Esophagus mucosa (tissue), 1 donor: ENCODE results near the gene MDN1. TPM values are rescaled to one million over a fixed set of nuclear protein-coding genes. Genes with fewer than 3 reads are reported as not detected.
"Not testable (repeated sequence)": the region's sequence is repeated elsewhere in the genome, so short reads cannot be mapped to it uniquely, and the experiment has no call there.

Experiments used
- ATAC-seq: fragments of 200-7000 bp; cut with Tn5 transposase; one replicate; pipeline ENCODE4 v1.9.1; 2020
- total RNA-seq: library from RNA; stranded (reverse); gene quantifications from one replicate; pipeline ENCODE4 v1.2.4, GENCODE V29; 2023
- donor health status: DM: yes; HTN: yes; CAD: no.

The MDN1 gene
- total RNA-seq, 1 donor from 2014 or later: 21.6 TPM

- ATAC-seq: peak; percentile 44
Measured at GRCh38 chr6:89818977-89819335, 638 bp downstream of the MDN1 start.

GRCh38 chr6:89817481-89817880, 2.1 kb downstream of the MDN1 start:
- ATAC-seq: no peak

- ATAC-seq: not testable (repeated sequence)
Measured at GRCh38 chr6:89813422-89813821, 6.2 kb downstream of the MDN1 start.

DNA sequence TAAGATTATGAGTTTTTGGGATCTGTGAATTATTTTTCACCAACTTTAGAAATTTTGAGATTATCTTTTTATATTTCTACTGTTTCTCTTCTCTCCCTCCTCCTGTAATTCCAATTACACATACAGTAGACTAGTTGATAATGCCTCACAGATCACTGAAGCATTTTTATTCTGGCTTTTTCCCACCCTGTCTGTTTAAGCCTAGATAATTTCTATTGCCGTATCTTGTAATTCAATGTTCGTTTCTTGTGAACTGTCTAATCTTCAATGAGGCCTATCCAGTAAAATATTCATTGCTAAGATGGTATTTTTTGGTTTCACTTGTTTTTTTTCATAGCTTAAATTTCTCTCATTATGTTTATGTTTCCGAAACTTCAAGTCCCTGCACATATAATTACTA, 12.0 kb downstream of the MDN1 start:
- ATAC-seq: no peak

GRCh38 chr6:89805814-89806371, 13.7 kb downstream of the MDN1 start:
- no peak for ATAC-seq

DNA sequence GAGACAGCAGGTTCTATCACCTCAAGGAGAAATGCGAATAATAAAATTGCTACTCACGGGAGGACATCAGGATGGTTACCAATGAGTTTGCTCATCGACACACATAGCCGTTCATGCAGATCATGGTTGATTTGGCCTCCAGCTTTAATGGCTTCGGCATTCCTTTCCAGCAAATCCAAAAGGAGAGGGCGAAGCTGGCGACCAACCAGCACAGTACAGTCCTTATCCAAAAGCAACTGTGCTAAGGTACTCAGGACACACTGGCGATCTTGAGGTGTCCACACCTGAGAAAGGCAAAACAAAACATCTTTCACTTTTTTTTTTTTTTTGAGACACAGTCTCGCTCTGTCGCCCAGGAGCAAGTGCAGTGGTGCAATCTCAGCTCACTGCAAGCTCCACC, 16.3 kb downstream of the MDN1 start:
- no peak for ATAC-seq

GRCh38 chr6:89799756-89800155, 19.8 kb downstream of the MDN1 start:
- no peak for ATAC-seq

- ATAC-seq: no peak
Measured at GRCh38 chr6:89799096-89799495, 20.5 kb downstream of the MDN1 start.

GRCh38 chr6:89797317-89797716, 22.3 kb downstream of the MDN1 start:
- no peak for ATAC-seq

DNA sequence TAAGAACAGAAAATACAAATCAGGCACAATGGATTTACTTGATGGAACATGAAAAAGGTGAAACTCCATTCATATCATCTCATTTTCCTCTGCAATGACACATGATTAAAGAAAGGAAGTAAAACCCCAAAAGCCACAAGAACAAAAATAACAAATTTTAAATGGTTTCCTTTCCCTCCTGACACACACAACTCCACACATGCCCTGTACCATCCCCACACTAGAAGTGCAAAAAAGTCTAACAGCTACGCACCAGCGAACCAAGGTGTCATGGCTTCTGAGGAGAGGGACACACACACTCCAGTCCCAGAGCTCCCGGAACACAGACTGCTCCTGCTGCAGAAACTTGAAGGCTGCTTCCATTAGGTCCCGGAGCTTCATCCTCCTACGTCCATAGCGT, 25.3 kb downstream of the MDN1 start:
- ATAC-seq: no peak

DNA sequence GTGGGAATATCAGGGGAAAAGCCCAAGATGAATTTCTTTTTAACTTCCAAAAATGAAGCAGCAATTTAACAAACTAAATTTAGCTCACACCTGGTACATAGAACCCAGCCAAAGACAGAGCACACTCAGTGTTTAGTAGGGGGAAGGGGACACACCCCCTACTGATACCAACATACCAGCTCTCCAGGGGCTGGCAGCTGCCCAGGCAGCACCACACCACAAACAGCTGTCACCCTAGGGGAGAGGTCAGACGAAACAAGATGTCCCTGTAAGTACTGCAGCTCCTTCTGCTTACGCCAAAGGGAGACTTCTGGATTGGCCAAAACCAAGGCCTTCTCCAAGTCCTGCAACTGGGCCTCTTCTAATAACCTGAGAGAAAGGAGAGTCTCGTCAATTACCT, 26.0 kb downstream of the MDN1 start:
- peak; percentile 38 for ATAC-seq

DNA sequence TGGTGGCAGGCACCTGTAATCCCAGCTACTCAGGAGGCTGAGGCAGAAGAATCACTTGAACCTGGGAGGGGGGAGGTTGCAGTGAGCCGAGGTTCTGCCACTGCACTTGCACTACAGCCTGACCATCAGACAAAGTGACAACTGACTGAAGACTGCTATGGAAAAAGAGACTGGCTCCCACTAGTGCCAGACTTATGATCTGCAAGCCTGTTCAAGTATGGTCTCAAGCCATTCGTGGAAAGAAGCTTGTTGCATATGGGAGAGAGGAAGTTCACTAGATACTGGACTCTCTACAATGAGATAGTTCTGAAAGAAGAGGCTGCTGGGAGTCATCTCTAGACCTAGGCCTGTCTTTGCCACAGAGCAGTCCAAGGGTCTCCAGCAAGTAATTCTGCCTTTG, 26.7 kb downstream of the MDN1 start:
- ATAC-seq: peak; percentile 61

GRCh38 chr6:89790403-89790802, 29.2 kb downstream of the MDN1 start:
- no peak for ATAC-seq

- no peak for ATAC-seq
Measured at GRCh38 chr6:89789980-89790379, 29.6 kb downstream of the MDN1 start.

DNA sequence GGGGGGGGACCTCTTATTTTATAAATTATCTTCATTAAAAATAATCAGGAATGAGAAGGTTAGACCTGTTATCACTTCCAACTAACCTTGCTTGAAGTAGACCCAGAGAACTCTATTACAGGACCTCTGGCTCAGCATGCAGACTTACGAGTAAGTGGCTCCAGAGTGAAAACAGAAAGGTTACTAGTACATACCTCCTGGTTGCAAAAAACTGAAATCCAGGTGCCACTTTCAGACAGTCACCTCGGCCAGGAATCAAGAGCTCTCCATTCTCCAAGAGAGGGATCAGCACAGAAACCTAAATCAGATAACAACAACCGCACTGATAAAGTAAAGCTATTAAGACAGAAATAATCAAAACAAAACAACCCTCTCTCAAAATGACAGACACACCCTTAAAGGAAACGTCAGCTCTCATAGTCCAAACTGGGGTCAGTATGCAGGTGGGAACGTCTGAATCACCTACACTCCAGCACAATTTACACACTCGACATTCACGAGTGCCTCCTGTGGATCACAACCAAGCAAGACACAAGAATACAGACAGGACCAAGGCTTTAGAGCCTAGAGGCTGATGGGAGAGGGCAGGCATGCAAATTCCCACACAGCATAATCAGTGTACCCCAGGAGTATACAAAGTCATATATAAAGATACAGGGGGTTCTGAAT, 31.8 kb downstream of the MDN1 start:
- ATAC-seq: no peak

DNA sequence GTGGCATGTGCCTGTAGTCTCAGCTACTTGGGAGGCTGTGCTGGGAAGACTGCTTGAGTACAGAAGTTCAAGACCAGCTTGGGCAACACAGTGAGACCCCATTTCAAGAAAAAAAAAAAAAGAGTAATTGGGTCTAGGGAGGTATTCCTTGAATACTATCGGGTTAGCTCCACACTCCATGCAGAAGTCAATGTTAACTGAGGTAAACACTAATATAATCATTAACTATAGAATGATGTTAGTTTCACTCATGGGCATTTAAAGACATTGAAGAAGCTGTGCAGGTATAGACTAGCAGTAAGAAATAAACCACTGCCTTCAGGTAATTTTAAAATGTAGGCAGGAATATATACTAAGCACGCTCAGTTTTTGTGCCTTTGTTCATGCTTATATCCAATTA, 32.6 kb downstream of the MDN1 start:
- ATAC-seq: no peak

GRCh38 chr6:89784838-89785237, 34.8 kb downstream of the MDN1 start:
- ATAC-seq: no peak

DNA sequence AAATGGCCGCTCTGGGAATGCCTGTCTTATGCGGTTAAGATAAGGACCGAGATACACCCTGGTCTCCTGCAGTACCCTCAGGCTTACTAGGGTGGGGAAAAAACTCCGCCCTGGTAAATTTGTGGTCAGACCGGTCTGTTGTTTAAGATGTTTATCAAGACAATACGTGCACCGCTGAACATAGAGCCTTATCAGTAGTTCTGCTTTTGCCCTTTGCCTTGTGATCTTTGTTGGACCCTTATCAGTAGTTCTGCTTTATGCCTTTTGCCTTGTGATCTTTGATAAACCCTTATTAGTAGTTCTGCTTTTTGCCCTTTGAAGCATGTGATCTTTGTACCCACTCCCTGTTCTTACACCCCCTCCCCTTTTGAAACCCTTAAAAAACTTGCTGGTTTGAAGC, 36.3 kb downstream of the MDN1 start:
- not testable (repeated sequence) for ATAC-seq

DNA sequence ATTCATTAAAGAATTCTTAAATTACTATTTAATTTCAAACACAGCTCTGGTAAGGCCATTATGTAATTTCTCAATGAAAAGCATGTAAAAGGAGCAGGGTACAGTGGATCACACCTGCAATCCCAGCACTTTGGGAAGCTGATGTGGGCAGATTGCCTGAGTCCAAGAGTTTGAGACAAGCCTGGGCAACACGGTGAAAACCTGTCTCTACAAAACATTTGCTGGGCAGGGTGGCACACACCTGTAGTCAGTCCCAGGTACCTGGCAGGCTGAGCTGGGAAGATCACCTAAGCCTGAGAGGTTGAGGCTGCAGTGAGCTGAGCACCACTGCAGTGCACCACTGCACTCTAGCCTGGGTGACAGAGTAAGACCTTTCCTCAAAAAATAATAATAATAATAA, 37.4 kb downstream of the MDN1 start:
- ATAC-seq: peak; percentile 79

GRCh38 chr6:89781070-89782034, 38.2 kb downstream of the MDN1 start:
- no peak for ATAC-seq

DNA sequence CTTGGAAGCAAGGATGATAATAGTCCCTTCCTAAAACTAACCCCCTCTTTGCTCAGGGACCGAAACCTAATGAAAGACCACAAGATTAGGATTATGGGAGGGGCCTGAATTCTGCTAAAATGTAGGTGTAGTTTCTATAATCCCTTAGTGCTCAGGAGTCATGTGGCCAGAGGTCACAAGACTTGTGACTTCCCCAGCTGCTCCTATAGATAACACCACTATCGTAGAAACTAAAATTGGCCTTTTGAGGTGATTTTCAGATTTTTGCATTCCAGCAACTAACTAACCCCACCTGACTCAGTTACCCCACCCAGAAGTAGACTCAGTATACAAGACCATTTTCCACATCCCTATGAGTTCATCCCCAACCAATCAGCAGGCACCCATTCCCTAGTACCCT, 42.1 kb downstream of the MDN1 start:
- no peak for ATAC-seq

GRCh38 chr6:89776583-89777233, 42.9 kb downstream of the MDN1 start:
- ATAC-seq: no peak

- ATAC-seq: no peak
Measured at GRCh38 chr6:89775150-89775549, 44.4 kb downstream of the MDN1 start.
